Measurements from ENCODE around the gene C11orf98. TPM values are rescaled to one million over a fixed set of nuclear protein-coding genes. Genes with fewer than 3 reads are reported as not detected.
A peak's percentile ranks its signal among the peaks of the same experiment; 100 is the strongest.

Gene C11orf98
- total and polyA plus RNA-seq, 2 of the 13 experiments (the other 11 are each of a cell fraction or from before 2014, with no cell fraction given): 30.4 to 91.8 TPM

DNA sequence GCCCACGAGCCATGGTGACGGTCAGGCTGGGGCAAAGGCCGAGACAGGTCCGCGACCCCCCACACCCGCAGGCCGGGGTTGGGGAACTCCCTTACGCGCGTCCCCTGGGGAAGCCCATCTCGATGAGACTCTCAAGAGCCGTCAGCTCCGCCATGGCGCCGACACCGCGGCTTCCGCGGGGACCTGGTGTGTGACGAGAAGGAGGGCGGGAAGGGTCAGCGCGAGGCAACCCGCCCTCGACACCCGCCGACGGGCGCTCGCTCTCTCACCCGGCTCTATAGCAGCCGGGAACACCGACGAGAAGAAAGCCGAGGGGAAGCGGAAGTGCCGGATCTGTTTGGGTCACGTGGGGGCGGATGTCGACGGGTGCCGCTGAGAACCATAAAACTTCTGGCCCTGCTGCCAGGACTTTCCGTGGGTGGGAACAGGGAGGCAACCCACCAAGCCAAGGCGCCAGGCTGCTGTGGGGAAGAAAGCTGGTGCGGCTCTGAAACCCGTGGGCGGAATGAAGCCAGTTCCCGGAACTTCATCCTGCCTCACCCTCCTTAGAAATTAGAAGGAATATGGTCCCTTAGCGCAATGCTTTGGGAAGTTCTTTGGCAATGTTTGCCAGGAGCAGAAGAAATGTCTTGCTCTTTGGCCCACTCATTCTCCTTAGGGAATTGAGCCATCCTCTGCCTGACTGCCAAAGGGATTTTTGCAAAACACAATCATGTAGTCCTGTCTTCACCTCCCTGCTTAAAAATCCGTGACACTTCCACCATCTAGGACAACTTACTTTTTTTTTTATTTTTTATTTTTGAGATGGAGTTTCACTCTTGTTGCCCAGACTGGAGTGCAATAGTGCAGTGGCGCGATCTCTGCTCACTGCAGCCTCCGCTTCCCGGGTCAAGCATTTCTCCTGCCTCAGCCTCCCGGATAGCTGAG lies 14.0 kb upstream of the C11orf98 start, which contains the start of gene UBXN1 (continued):
- TF ChIP-seq JARID2 (CRISPR knock-in tag; IDR thresholded peaks at IDR 0.05; ENCODE audit: insufficient replicate concordance) (peak; percentile 75), XBP1 (CRISPR knock-in tag; IDR thresholded peaks at IDR 0.05) (no peak), ZNF569 (CRISPR knock-in tag; IDR thresholded peaks at IDR 0.05; ENCODE audit: borderline replicate concordance) (no peak), ZNF841 (CRISPR knock-in tag; IDR thresholded peaks at IDR 0.05; ENCODE audit: borderline replicate concordance) (no peak), HOXA3 (CRISPR knock-in tag; IDR thresholded peaks at IDR 0.05) (peak; percentile 82; the same call in 1 of the 2 replicates), RFX1 (IDR thresholded peaks at IDR 0.05) (no peak), SIN3A (IDR thresholded peaks at IDR 0.05; ENCODE audit: borderline replicate concordance, low read depth, low read length) (peak; percentile 92; the same call in 1 of the 2 replicates), ZBTB20 (CRISPR knock-in tag; IDR thresholded peaks at IDR 0.05; ENCODE audit: borderline replicate concordance, low read depth) (0 out of 2 replicates have a peak, but pooled peaks have one; percentile 36), KLF9 (CRISPR knock-in tag; IDR thresholded peaks at IDR 0.05; ENCODE audit: low read depth) (no peak), ZNF879 (CRISPR knock-in tag; IDR thresholded peaks at IDR 0.05) (no peak), HNRNPLL (IDR thresholded peaks at IDR 0.05; ENCODE audit: low read depth, low read length, poor library complexity, severe bottlenecking) (peak; percentile 60), NR2F6 (IDR thresholded peaks at IDR 0.05) (no peak), NR2F6 (CRISPR knock-in tag; IDR thresholded peaks at IDR 0.05) (peak; percentile 35)
- TF ChIP-seq, protein P1, sequence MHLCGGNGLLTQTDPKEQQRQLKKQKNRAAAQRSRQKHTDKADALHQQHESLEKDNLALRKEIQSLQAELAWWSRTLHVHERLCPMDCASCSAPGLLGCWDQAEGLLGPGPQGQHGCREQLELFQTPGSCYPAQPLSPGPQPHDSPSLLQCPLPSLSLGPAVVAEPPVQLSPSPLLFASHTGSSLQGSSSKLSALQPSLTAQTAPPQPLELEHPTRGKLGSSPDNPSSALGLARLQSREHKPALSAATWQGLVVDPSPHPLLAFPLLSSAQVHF (CRISPR knock-in tag; IDR thresholded peaks at IDR 0.05): no peak
- TF ChIP-seq, protein P2, sequence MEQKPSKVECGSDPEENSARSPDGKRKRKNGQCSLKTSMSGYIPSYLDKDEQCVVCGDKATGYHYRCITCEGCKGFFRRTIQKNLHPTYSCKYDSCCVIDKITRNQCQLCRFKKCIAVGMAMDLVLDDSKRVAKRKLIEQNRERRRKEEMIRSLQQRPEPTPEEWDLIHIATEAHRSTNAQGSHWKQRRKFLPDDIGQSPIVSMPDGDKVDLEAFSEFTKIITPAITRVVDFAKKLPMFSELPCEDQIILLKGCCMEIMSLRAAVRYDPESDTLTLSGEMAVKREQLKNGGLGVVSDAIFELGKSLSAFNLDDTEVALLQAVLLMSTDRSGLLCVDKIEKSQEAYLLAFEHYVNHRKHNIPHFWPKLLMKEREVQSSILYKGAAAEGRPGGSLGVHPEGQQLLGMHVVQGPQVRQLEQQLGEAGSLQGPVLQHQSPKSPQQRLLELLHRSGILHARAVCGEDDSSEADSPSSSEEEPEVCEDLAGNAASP (CRISPR knock-in tag; IDR thresholded peaks at IDR 0.05; ENCODE audit: borderline replicate concordance): peak; percentile 43
- TF ChIP-seq, protein P3, sequence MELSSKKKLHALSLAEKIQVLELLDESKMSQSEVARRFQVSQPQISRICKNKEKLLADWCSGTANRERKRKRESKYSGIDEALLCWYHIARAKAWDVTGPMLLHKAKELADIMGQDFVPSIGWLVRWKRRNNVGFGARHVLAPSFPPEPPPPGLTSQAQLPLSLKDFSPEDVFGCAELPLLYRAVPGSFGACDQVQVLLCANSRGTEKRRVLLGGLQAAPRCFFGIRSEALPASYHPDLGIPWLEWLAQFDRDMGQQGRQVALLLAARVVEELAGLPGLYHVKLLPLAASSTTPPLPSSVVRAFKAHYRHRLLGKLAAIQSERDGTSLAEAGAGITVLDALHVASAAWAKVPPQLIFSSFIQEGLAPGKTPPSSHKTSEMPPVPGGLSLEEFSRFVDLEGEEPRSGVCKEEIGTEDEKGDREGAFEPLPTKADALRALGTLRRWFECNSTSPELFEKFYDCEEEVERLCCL (CRISPR knock-in tag; IDR thresholded peaks at IDR 0.05; ENCODE audit: borderline replicate concordance): no peak
- TF ChIP-seq, protein P4, sequence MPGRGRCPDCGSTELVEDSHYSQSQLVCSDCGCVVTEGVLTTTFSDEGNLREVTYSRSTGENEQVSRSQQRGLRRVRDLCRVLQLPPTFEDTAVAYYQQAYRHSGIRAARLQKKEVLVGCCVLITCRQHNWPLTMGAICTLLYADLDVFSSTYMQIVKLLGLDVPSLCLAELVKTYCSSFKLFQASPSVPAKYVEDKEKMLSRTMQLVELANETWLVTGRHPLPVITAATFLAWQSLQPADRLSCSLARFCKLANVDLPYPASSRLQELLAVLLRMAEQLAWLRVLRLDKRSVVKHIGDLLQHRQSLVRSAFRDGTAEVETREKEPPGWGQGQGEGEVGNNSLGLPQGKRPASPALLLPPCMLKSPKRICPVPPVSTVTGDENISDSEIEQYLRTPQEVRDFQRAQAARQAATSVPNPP (CRISPR knock-in tag; IDR thresholded peaks at IDR 0.05): 0 out of 2 replicates have a peak, but pooled peaks have one; percentile 71
- TF ChIP-seq, protein P5, sequence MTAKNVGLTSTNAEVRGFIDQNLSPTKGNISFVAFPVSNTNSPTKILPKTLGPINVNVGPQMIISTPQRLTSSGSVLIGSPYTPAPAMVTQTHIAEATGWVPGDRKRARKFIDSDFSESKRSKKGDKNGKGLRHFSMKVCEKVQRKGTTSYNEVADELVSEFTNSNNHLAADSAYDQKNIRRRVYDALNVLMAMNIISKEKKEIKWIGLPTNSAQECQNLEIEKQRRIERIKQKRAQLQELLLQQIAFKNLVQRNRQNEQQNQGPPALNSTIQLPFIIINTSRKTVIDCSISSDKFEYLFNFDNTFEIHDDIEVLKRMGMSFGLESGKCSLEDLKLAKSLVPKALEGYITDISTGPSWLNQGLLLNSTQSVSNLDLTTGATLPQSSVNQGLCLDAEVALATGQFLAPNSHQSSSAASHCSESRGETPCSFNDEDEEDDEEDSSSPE (CRISPR knock-in tag; IDR thresholded peaks at IDR 0.05): peak; percentile 62
- TF ChIP-seq, protein P6, sequence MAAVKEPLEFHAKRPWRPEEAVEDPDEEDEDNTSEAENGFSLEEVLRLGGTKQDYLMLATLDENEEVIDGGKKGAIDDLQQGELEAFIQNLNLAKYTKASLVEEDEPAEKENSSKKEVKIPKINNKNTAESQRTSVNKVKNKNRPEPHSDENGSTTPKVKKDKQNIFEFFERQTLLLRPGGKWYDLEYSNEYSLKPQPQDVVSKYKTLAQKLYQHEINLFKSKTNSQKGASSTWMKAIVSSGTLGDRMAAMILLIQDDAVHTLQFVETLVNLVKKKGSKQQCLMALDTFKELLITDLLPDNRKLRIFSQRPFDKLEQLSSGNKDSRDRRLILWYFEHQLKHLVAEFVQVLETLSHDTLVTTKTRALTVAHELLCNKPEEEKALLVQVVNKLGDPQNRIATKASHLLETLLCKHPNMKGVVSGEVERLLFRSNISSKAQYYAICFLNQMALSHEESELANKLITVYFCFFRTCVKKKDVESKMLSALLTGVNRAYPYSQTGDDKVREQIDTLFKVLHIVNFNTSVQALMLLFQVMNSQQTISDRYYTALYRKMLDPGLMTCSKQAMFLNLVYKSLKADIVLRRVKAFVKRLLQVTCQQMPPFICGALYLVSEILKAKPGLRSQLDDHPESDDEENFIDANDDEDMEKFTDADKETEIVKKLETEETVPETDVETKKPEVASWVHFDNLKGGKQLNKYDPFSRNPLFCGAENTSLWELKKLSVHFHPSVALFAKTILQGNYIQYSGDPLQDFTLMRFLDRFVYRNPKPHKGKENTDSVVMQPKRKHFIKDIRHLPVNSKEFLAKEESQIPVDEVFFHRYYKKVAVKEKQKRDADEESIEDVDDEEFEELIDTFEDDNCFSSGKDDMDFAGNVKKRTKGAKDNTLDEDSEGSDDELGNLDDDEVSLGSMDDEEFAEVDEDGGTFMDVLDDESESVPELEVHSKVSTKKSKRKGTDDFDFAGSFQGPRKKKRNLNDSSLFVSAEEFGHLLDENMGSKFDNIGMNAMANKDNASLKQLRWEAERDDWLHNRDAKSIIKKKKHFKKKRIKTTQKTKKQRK (IDR thresholded peaks at IDR 0.05; ENCODE audit: low read length): no peak

All from HepG2 (cell line).